AG09319 (cell line): ENCODE data around the gene CERT1.

Experiments used
- DNase-seq: peaks from one replicate; pipeline ENCODE4 v3.0.0-alpha.2; 2010; ENCODE audit warnings: low read depth; ENCODE audit errors: extremely low read depth
- CTCF ChIP-seq: IDR thresholded peaks from 2 replicates; pipeline ENCODE4 v1.5.1; 2011; ENCODE audit warnings: low read depth, mild to moderate bottlenecking, inconsistent platforms, low read length, moderate library complexity

The CERT1 gene

DNA sequence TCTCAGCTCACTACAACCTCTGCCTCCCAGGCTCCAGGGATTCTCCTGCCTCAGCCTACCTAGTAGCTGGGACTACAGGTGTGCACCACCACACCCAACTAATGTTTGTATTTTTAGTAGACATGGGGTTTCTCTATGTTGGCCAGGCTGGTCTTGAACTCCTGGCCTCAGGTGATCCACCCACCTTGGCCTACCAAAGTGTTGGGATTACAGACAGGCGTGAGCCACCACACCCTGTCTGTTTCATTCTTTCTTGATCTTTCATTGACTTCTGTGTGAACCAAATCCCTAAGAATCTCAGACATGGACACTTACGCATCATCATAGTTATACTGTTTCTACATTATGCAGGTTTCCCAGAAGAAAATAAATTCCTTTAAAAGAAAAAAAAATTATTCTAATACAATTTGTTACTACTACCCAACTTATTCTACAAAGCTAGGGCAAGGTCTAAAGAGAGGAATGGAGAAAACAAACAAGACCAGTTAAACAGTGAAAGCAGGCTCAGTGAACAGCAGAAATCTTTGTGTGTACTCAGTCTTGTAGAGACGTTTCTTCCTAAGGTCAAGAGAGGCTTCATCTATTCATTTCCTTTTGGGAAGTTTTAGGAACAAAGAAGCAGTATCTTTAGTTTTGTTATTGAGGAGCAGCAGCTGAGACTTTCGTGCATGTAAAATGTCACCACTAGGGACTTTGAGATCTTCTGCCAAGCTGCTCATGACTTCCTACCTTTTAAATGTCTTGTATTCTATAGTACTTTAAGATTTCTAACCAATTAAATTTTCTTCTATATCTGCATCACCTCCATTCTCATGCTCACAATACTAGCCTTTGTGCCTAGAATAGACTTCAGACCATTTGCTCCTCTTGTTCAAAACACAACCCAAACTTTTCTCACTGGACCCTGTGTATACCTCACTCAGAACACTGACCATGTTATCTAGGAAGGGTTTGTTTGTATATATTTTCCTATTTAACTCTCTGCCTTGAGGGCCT lies 180.0 kb downstream of the CERT1 start:
- TF ChIP-seq CTCF, result no peak

GRCh38 chr5:75330404-75330803 lies 181.0 kb downstream of the CERT1 start:
- DNase-seq, result no peak
- no peak for TF ChIP-seq CTCF

More for the DNA sequence above, 180.0 kb downstream of the CERT1 start:
- DNase-seq, result no peak
